H9 (cell line): ENCODE data around the gene RBFOX2. TPM values are rescaled to one million over a fixed set of nuclear protein-coding genes. Genes with fewer than 3 reads are reported as not detected.

Experiments
- DNase-seq: peaks from one replicate; pipeline ENCODE4 v3.0.0-alpha.2; 2017
- H2AFZ ChIP-seq: one replicate; pipeline ENCODE4 v1.6.1; 2013; ENCODE audit warnings: mild to moderate bottlenecking, low read length, control low read depth, moderate library complexity
- H2AK5ac ChIP-seq: 2 replicates; pipeline ENCODE4 v1.6.1; 2013; ENCODE audit warnings: low read length, control low read depth, mixed read lengths; ENCODE audit not compliant: insufficient read length
- H2BK120ac ChIP-seq: one replicate; pipeline ENCODE4 v1.6.1; 2013; ENCODE audit warnings: low read depth, mild to moderate bottlenecking, low read length, control low read depth, inconsistent platforms; ENCODE audit not compliant: poor library complexity, severe bottlenecking
- H2BK12ac ChIP-seq: 2 replicates; pipeline ENCODE4 v1.6.1; 2013; ENCODE audit warnings: low read length, control low read depth, mixed read lengths, low read depth; ENCODE audit not compliant: insufficient read length
- H2BK15ac ChIP-seq: 2 replicates; pipeline ENCODE4 v1.6.1; 2013; ENCODE audit warnings: low read depth, low read length, control low read depth
- H2BK20ac ChIP-seq: one replicate; pipeline ENCODE4 v1.6.1; 2013; ENCODE audit warnings: low read depth, mild to moderate bottlenecking, low read length, control low read depth, inconsistent platforms; ENCODE audit not compliant: poor library complexity, severe bottlenecking
- H2BK5ac ChIP-seq: 2 replicates; pipeline ENCODE4 v1.6.1; 2013; ENCODE audit warnings: low read length, control low read depth, mixed read lengths; ENCODE audit not compliant: insufficient read length
- H3K14ac ChIP-seq: 2 replicates; pipeline ENCODE4 v1.6.1; 2013; ENCODE audit warnings: low read length, control low read depth; ENCODE audit not compliant: insufficient read depth
- H3K18ac ChIP-seq: 2 replicates; pipeline ENCODE4 v1.6.1; 2013; ENCODE audit warnings: low read depth, mild to moderate bottlenecking, mixed read lengths, low read length, control low read depth; ENCODE audit not compliant: insufficient read length
- H3K23ac ChIP-seq: 2 replicates; pipeline ENCODE4 v1.6.1; 2013; ENCODE audit warnings: low read length, control low read depth, mixed read lengths, low read depth; ENCODE audit not compliant: insufficient read length
- H3K23me2 ChIP-seq: 2 replicates; pipeline ENCODE4 v1.6.1; 2013; ENCODE audit warnings: low read depth, mild to moderate bottlenecking, mixed read lengths, low read length, control low read depth; ENCODE audit not compliant: insufficient read length, poor library complexity, severe bottlenecking
- H3K27ac ChIP-seq: 2 replicates; pipeline ENCODE4 v1.5.1; 2013; ENCODE audit warnings: low read length, control low read depth, mixed read lengths, low read depth; ENCODE audit not compliant: insufficient read length
- H3K27me3 ChIP-seq: 2 replicates; pipeline ENCODE4 v1.6.1; 2013; ENCODE audit warnings: low read length, control low read depth, inconsistent platforms; ENCODE audit not compliant: insufficient read depth
- H3K4ac ChIP-seq: 2 replicates; pipeline ENCODE4 v1.6.1; 2013; ENCODE audit warnings: low read depth, mild to moderate bottlenecking, control low read depth, inconsistent platforms, low read length, moderate library complexity
- H3K4me1 ChIP-seq: 2 replicates; pipeline ENCODE4 v1.6.1; 2013; ENCODE audit warnings: low read length, control low read depth, inconsistent platforms; ENCODE audit not compliant: insufficient read depth
- H3K4me2 ChIP-seq: 2 replicates; pipeline ENCODE4 v1.6.1; 2013; ENCODE audit warnings: low read length, control low read depth, mixed read lengths; ENCODE audit not compliant: insufficient read length, insufficient read depth
- H3K56ac ChIP-seq: 2 replicates; pipeline ENCODE4 v1.6.1; 2013; ENCODE audit warnings: low read depth, mild to moderate bottlenecking, mixed read lengths, low read length, control low read depth; ENCODE audit not compliant: insufficient read length
- H3K79me1 ChIP-seq: 2 replicates; pipeline ENCODE4 v1.6.1; 2013; ENCODE audit warnings: low read depth, mild to moderate bottlenecking, moderate library complexity, low read length, control low read depth, inconsistent platforms; ENCODE audit not compliant: insufficient read depth, poor library complexity, severe bottlenecking
- H3K79me2 ChIP-seq: 2 replicates; pipeline ENCODE4 v1.6.1; 2013; ENCODE audit warnings: low read length, control low read depth, inconsistent platforms; ENCODE audit not compliant: insufficient read depth
- H3K9ac ChIP-seq: 2 replicates; pipeline ENCODE4 v1.6.1; 2013; ENCODE audit warnings: low read length, control low read depth, mixed read lengths; ENCODE audit not compliant: insufficient read length; ENCODE audit errors: extremely low read depth
- H3K9me3 ChIP-seq: one replicate; pipeline ENCODE4 v1.6.1; 2013; ENCODE audit warnings: low read depth, low read length, inconsistent platforms; ENCODE audit not compliant: control insufficient read depth
- H3T11ph ChIP-seq: one replicate; pipeline ENCODE4 v1.6.1; 2013; ENCODE audit warnings: mild to moderate bottlenecking, low read length, control low read depth, inconsistent platforms
- H4K20me1 ChIP-seq: one replicate; pipeline ENCODE4 v1.6.1; 2013; ENCODE audit not compliant: control insufficient read depth, insufficient read length, insufficient read depth
- H4K5ac ChIP-seq: 2 replicates; pipeline ENCODE4 v1.6.1; 2013; ENCODE audit warnings: low read depth, mild to moderate bottlenecking, mixed read lengths, low read length, control low read depth; ENCODE audit not compliant: insufficient read length
- H4K8ac ChIP-seq: replicated peaks from 2 replicates; pipeline ENCODE4 v1.6.1; 2013; ENCODE audit warnings: low read length, control low read depth, mixed read lengths, low read depth; ENCODE audit not compliant: insufficient read length
- H4K91ac ChIP-seq: 2 replicates; pipeline ENCODE4 v1.6.1; 2013; ENCODE audit warnings: low read depth, mild to moderate bottlenecking, moderate library complexity, mixed read lengths, low read length, control low read depth; ENCODE audit not compliant: insufficient read length
- H3K27ac Mint-ChIP-seq, 3 experiments: 2 replicates in 2 of 3; 3 replicates in 1 of 3; pipeline ENCODE4 v1.8.0; 2020 to 2021; ENCODE audit warnings: mixed read lengths in 3 of 3, mild to moderate bottlenecking in 1 of 3, moderate library complexity in 1 of 3
- H3K27me3 Mint-ChIP-seq: 2 replicates; pipeline ENCODE4 v1.8.0; 2021; ENCODE audit warnings: low read depth, mild to moderate bottlenecking, moderate library complexity, mixed read lengths
- H3K36me3 Mint-ChIP-seq, 3 experiments: 2 replicates in 2 of 3; 3 replicates in 1 of 3; pipeline ENCODE4 v1.8.0; 2020 to 2021; ENCODE audit warnings: low read depth in 3 of 3, mixed read lengths in 3 of 3; ENCODE audit not compliant: insufficient read depth in 1 of 3
- H3K4me1 Mint-ChIP-seq, 2 experiments: 2 replicates each; pipeline ENCODE4 v1.8.0; 2020; ENCODE audit warnings: mixed read lengths in 2 of 2
- H3K4me3 Mint-ChIP-seq, 2 experiments: 2 replicates in 1 of 2; 3 replicates in 1 of 2; pipeline ENCODE4 v1.8.0; 2020 to 2021; ENCODE audit warnings: mild to moderate bottlenecking in 2 of 2, mixed read lengths in 2 of 2, moderate library complexity in 1 of 2
- H3K9me3 Mint-ChIP-seq, 2 experiments: 2 replicates in 1 of 2; 3 replicates in 1 of 2; pipeline ENCODE4 v1.8.0; 2020; ENCODE audit warnings: mild to moderate bottlenecking in 2 of 2, mixed read lengths in 2 of 2, moderate library complexity in 1 of 2
- CTCF ChIP-seq: fragments of 200-600 bp; sonication (generic); conservative IDR thresholded peaks from 3 replicates; pipeline ENCODE4 v1.8.0; 2021; ENCODE audit warnings: antibody characterized with exemption, mild to moderate bottlenecking
- WGBS: extraction: QIAGEN DNeasy Blood & Tissue Kit; methylation state at CpG from one replicate; pipeline ENCODE4 v1.1.7; 2013; ENCODE audit warnings: missing lambda C conversion rate, low lambda C conversion rate, mixed read lengths; ENCODE audit not compliant: insufficient read length; ENCODE audit errors: extremely low coverage; 5-methylcytosine and 5-hydroxymethylcytosine counted together
- total RNA-seq: library from RNA; stranded (reverse); gene quantifications from 2 replicates; pipeline ENCODE4 v1.2.1, GENCODE V29; 2021

Gene RBFOX2
- total RNA-seq, 1 experiment from 2014 or later: 84.7 TPM

- no CpG with 5 or more reads among the region's 3 CpGs for WGBS
- Histone ChIP-seq H3K4me2 (no peak overlapping the region), H3K23ac (no peak overlapping the region), H2BK12ac (no peak overlapping the region), H3K9ac (no peak overlapping the region), H2AK5ac (no peak overlapping the region), H4K20me1 (no peaks in the 10 kb centered on the region), H2BK120ac (no peak overlapping the region), H3K4ac (no peak overlapping the region), H3K9me3 (no peaks in the 10 kb centered on the region), H2AFZ (no peak overlapping the region), H3K79me2 (peaks cover 7% of the 10 kb centered on the region; the same call in 1 of the 2 replicates), H3K14ac (no peak overlapping the region), H3K23me2 (no peaks in the 10 kb centered on the region), H3K4me1 (no peaks in the 10 kb centered on the region), H3K27ac (no peak overlapping the region), H3T11ph (no peak overlapping the region), H3K27me3 (no peaks in the 10 kb centered on the region), H3K18ac (no peak overlapping the region), H4K5ac (no peak overlapping the region), H4K8ac (no peak overlapping the region), H2BK15ac (peak overlapping the region; percentile 48; the same call in 1 of the 2 replicates), H3K56ac (no peak overlapping the region), H2BK5ac (no peak overlapping the region), H3K79me1 (peaks cover 5% of the 10 kb centered on the region), H2BK20ac (no peak overlapping the region), H4K91ac (no peak overlapping the region)
- H3K4me1 Mint-ChIP-seq: peaks cover 23 to 24% of the 10 kb centered on the region in 2 experiments
- no peak overlapping the region for H3K4me3 Mint-ChIP-seq
- H3K36me3 Mint-ChIP-seq: peaks cover 0 to 9% (median 6%) of the 10 kb centered on the region in 3 experiments; a peak in 3 of 7 replicates
- no peak for DNase-seq
- no peaks in the 10 kb centered on the region for H3K27me3 Mint-ChIP-seq
- H3K9me3 Mint-ChIP-seq: 0 out of 5 replicates have a peak, but pooled peaks cover 0 to 2% of the 10 kb centered on the region in 2 experiments
- no peak for TF ChIP-seq CTCF
- peak overlapping the region; percentile 27 to 71 (median 65); a peak in 2 of 7 replicates for H3K27ac Mint-ChIP-seq
These were observed 29.9 kb downstream of the RBFOX2 start for GRCh38 chr22:35998748-35999147.
